Activated CD4-positive, alpha-beta T cell treated with anti-CD3 and anti-CD28 coated beads, Interleukin-2, amount 10 ng/mL, durations not matched to agents 24 days and 14 days (primary cell): ENCODE results near the gene SNED1. TPM values are rescaled to one million over a fixed set of nuclear protein-coding genes. Genes with fewer than 3 reads are reported as not detected.

Source experiments
- DNase-seq: peaks from one replicate; pipeline ENCODE4 v3.0.0; 2022
- H3K27ac Mint-ChIP-seq: one replicate; pipeline ENCODE4 v1.8.0; 2022; ENCODE audit warnings: mild to moderate bottlenecking, mixed read lengths
- H3K27me3 Mint-ChIP-seq: one replicate; pipeline ENCODE4 v1.8.0; 2022; ENCODE audit warnings: mixed read lengths
- H3K36me3 Mint-ChIP-seq: one replicate; pipeline ENCODE4 v1.8.0; 2022; ENCODE audit warnings: low read depth, mild to moderate bottlenecking, mixed read lengths
- H3K4me1 Mint-ChIP-seq: one replicate; pipeline ENCODE4 v1.8.0; 2021; ENCODE audit warnings: mixed read lengths
- H3K4me3 Mint-ChIP-seq: one replicate; pipeline ENCODE4 v1.8.0; 2022; ENCODE audit warnings: mild to moderate bottlenecking, moderate library complexity, mixed read lengths
- H3K9me3 Mint-ChIP-seq: one replicate; pipeline ENCODE4 v1.8.0; 2021; ENCODE audit warnings: mixed read lengths
- intact Hi-C: fragments of 100-400 bp; cut with micrococcal nuclease; formaldehyde crosslinking; loops from one replicate; pipeline ENCODE4 v1.15.1; 2023
- total RNA-seq: library from RNA; stranded (reverse); gene quantifications from 2 replicates; pipeline ENCODE4 v1.2.3, GENCODE V29; 2022

Gene SNED1
- total RNA-seq, 1 donor from 2014 or later = 1.3 TPM

DNA sequence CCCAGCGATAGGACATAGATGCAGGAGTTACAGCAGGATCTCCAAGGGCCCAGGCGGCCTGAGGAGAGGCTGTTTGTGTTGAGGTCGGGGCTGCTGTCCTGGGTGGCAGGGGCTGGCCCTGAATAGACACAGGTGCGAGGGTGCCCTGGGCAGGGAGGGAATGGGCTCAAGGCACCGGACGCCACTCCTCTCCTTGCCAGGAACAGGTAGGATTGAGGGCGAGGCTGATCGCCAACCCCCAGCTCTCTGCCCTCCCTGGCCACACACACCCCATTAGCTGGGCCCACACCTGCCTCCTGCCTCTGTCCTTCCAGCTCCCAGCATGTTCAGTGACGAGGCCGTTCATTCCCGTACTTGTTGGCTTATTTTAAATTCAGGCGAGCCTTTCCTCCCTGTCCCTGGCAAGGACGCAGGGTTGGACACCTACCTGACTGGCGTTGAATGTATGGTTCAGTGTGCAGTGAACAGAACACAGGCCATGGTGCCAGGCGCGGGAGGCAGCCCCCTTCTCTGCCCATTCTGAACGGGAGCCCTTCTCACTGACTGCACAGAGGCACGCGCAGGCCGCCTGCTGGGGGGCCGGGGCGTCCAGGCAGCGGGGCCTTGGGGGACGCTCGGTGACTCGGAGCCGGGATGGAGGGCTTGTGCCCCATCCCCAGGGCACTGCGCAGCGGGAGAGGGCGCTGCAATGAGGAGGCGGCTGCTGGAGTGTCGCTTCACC is 41.3 kb upstream of the SNED1 start:
- no peak overlapping the region for H3K27ac Mint-ChIP-seq
- no peak overlapping the region for H3K4me3 Mint-ChIP-seq
- no peaks in the 10 kb centered on the region for H3K9me3 Mint-ChIP-seq
- peaks cover 5% of the 10 kb centered on the region for H3K27me3 Mint-ChIP-seq
- intact Hi-C loops = no loop called here
- DNase-seq = no peak
- no peaks in the 10 kb centered on the region for H3K36me3 Mint-ChIP-seq
- H3K4me1 Mint-ChIP-seq = no peaks in the 10 kb centered on the region

DNA sequence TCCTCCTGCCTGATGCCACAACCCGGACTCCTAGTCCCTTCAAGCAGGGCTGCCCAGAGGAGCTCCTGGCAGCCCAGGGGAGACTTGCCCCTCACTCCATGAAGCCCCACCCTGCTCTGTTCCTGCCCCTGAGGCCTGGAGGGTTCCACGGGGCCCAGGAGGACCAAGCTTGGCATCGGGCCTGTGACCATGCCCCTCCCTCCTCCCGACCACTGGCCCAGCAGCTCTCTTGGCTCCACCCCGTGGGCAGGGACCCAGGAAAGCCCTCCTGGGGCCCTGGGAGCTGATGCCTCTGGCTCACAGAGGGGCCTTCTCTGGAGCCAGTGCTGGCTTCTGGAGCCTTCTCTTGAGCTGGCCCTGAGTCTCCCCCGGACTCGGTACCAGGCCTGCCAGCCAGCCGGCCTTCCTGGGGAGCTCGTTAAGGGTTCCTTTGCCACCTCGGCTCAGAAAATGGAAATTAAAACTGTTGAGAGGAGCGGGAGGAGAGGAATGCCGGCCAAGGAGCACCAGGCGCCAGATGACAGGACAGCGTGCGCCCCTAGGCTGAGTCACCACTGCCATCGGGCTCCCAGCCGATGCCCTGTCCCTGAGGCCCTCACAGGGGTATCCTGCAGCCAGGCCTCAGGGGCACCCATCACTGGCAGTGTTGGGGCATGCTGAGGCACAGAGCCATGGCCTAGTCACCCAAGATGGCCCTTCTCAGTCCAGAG is 40.6 kb upstream of the SNED1 start:
- no peak overlapping the region for H3K4me3 Mint-ChIP-seq
- H3K27me3 Mint-ChIP-seq = peaks cover 5% of the 10 kb centered on the region
- H3K9me3 Mint-ChIP-seq = no peaks in the 10 kb centered on the region
- no peaks in the 10 kb centered on the region for H3K36me3 Mint-ChIP-seq
- intact Hi-C loops = no loop called here
- no peaks in the 10 kb centered on the region for H3K4me1 Mint-ChIP-seq
- no peak overlapping the region for H3K27ac Mint-ChIP-seq
- no peak for DNase-seq

- no peak for DNase-seq
- no peak overlapping the region for H3K4me3 Mint-ChIP-seq
- H3K36me3 Mint-ChIP-seq = no peaks in the 10 kb centered on the region
- intact Hi-C loops = no loop called here
- no peaks in the 10 kb centered on the region for H3K9me3 Mint-ChIP-seq
- peaks cover 5% of the 10 kb centered on the region for H3K27me3 Mint-ChIP-seq
- no peaks in the 10 kb centered on the region for H3K4me1 Mint-ChIP-seq
- no peak overlapping the region for H3K27ac Mint-ChIP-seq
Measured at GRCh38 chr2:240958366-240959213, 39.8 kb upstream of the SNED1 start.

GRCh38 chr2:240959214-240959940 is 39.0 kb upstream of the SNED1 start:
- Mint-ChIP-seq H3K36me3 (no peaks in the 10 kb centered on the region), H3K27ac (no peak overlapping the region), H3K27me3 (peaks cover 2% of the 10 kb centered on the region), H3K4me1 (no peaks in the 10 kb centered on the region), H3K9me3 (no peaks in the 10 kb centered on the region), H3K4me3 (no peak overlapping the region)
- no peak for DNase-seq
- intact Hi-C loops = no loop called here

GRCh38 chr2:240959941-240960308 is 38.5 kb upstream of the SNED1 start:
- DNase-seq = no peak
- Mint-ChIP-seq H3K27ac (no peak overlapping the region), H3K9me3 (no peaks in the 10 kb centered on the region), H3K4me1 (no peaks in the 10 kb centered on the region), H3K27me3 (peaks cover 2% of the 10 kb centered on the region), H3K4me3 (no peak overlapping the region), H3K36me3 (no peaks in the 10 kb centered on the region)
- intact Hi-C loops = no loop called here

GRCh38 chr2:240960309-240960970 is 38.0 kb upstream of the SNED1 start:
- intact Hi-C loops = no loop called here
- Mint-ChIP-seq H3K9me3 (no peaks in the 10 kb centered on the region), H3K27me3 (peaks cover 2% of the 10 kb centered on the region), H3K36me3 (no peaks in the 10 kb centered on the region), H3K4me3 (no peak overlapping the region), H3K27ac (no peak overlapping the region), H3K4me1 (no peaks in the 10 kb centered on the region)
- DNase-seq = no peak

DNA sequence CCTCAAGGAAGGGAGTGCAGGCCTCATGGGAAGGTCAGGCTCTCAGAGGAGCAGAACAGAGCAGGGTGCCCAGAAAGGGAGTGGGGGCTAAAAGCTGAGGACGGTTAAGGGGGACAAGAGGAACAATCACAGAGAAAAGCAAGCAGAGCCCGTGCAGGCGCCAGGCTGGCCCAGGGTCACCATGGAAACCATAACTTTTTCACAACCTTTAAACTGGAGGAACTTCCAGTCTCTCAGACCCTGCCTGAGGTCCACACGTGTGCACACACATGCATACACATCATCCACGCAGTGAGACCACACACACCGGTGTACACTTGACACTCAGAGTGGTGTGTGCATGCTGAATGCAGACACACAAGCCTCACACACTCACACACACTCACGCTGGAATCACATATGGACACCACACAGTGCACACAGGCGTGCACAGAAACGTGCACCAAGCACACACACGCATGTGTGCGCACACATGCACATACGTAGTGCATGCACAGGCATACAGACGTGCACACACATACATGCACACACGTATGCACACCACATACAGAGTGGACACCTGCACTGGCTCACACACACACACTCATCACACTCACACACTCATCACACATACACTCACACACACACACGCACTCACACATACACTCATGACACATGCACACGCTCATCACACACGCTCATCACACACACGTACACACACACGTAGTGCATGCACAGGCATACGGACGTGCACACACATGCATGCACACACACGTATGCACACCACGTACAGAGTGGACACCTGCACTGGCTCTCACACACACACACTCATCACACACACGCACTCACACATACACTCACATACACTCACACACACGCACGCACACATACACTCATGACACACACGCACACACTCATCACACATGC is 37.2 kb upstream of the SNED1 start:
- no peak for DNase-seq
- H3K4me3 Mint-ChIP-seq = no peak overlapping the region
- no peaks in the 10 kb centered on the region for H3K36me3 Mint-ChIP-seq
- intact Hi-C loops = no loop called here
- peaks cover 2% of the 10 kb centered on the region for H3K27me3 Mint-ChIP-seq
- H3K9me3 Mint-ChIP-seq = no peaks in the 10 kb centered on the region
- H3K4me1 Mint-ChIP-seq = no peaks in the 10 kb centered on the region
- no peak overlapping the region for H3K27ac Mint-ChIP-seq

DNA sequence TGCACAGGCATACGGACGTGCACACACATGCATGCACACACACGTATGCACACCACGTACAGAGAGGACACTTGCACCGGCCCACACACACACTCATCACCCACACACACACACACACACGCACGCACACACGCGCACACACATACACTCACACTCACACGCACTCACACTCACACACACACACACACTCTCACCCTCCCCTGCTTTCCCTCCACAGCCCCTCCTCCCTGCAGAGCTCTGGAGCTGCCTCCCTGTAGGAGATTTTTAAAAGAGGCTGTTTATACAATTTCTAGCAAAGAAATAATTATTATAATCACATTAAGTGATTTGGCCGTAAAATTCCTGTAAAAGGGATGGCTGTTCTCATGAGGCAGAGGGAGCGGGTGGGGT is 36.5 kb upstream of the SNED1 start:
- Mint-ChIP-seq H3K36me3 (no peaks in the 10 kb centered on the region), H3K27ac (no peak overlapping the region), H3K9me3 (no peaks in the 10 kb centered on the region), H3K4me1 (no peaks in the 10 kb centered on the region), H3K4me3 (no peak overlapping the region), H3K27me3 (peaks cover 2% of the 10 kb centered on the region)
- intact Hi-C loops = no loop called here
- no peak for DNase-seq

GRCh38 chr2:240962300-240963064 is 35.9 kb upstream of the SNED1 start:
- Mint-ChIP-seq H3K9me3 (no peaks in the 10 kb centered on the region), H3K4me3 (no peak overlapping the region), H3K27ac (no peak overlapping the region), H3K36me3 (no peaks in the 10 kb centered on the region), H3K27me3 (peaks cover 2% of the 10 kb centered on the region), H3K4me1 (no peaks in the 10 kb centered on the region)
- intact Hi-C loops = no loop called here
- DNase-seq = no peak

DNA sequence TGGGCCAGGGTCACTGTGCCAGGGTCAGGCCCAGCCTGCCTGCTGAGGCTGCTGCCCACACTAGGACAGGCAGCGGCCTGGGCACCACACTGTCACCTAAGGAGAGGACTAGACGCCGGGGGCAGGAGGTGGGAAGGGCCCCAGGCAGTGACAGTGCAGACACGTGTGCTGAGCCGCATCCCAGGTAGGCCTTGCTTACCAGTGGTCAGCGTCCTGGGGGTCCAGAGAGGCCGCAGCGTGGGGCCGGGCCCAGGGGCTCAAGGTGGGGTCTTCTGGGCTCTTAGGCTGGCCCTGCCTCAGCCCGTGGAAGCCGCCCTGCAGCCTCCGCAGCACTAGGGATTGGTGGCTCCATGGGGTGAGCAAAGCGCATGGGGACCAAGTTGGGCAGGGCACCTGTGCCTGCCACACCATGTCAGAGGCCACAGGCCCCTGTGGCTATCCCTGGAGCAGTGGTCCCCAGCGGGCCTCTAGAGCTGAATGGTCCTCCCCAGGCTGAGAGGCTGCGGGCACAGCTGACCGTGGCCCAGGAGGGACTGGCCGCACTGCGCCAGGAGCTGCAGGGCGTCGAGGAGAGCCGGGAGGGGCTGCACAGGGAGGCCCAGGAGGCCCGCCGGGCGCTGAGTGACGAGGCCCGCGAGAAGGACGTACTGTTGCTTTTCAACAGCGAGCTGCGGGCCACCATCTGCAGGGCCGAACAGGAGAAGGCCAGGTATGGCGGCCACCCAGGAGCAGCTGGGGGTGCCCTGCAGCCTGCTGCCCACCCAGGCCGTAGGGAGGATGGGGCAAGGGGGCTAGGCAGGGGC is 35.2 kb upstream of the SNED1 start:
- Mint-ChIP-seq H3K9me3 (no peaks in the 10 kb centered on the region), H3K36me3 (no peaks in the 10 kb centered on the region), H3K27ac (no peak overlapping the region), H3K4me1 (no peaks in the 10 kb centered on the region), H3K27me3 (peaks cover 2% of the 10 kb centered on the region), H3K4me3 (no peak overlapping the region)
- intact Hi-C loops = no loop called here
- no peak for DNase-seq

DNA sequence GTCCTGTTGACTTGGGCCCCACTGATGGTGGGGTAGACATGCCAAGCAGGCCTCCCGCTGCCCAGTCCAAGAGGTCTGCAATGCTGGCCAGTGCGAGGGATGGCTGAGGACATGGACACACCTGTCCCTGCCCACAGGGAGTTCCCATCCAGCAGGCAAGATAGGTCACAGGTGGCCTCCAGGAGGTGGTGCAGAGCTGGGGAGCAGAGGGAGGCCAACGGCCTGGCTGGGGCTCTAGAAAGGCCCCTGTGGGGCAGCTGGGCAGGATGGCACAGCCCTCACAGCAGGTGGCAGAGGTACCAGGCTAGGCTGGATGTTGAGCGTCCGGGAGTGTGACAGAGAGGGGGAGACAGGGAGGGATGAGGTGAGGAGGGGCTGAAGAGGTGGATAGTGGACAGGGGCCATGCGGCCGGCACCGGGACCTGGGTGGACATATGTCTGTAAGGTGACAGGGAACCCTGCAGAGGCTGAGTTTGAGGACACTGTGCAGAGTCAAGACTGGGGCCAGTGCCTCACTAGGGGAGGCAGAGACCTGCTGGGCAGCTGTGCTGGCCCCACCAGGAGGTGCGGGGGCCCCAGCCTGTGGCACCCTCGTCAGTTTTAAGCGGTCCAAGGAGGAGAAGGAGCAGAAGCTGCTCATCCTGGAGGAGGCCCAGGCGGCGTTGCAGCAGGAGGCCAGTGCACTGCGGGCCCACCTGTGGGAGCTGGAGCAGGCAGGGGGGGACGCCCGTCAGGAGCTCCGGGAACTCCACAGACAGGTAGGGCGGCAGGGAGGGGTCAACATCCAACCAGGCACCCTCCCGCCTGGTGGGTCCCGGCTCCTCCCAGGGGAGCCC is 34.3 kb upstream of the SNED1 start:
- Mint-ChIP-seq H3K4me3 (no peak overlapping the region), H3K27me3 (peaks cover 2% of the 10 kb centered on the region), H3K9me3 (no peaks in the 10 kb centered on the region), H3K36me3 (no peaks in the 10 kb centered on the region), H3K27ac (no peak overlapping the region), H3K4me1 (no peaks in the 10 kb centered on the region)
- DNase-seq = no peak
- intact Hi-C loops = no loop called here
